NCI-H774 (cell line): ENCODE measurements around the gene UBASH3B.

Experiments used
- DNase-seq: peaks from one replicate; lab custom pipeline; 2025; lab: John Stamatoyannopoulos, UW

UBASH3B gene

GRCh38 chr11:122647736-122648275 lies 7.7 kb upstream of the UBASH3B start:
- DNase-seq, result no peak

- no peak for DNase-seq
These were observed 6.4 kb upstream of the UBASH3B start for GRCh38 chr11:122649116-122649515.

- no peak for DNase-seq
These were observed 4.9 kb upstream of the UBASH3B start for GRCh38 chr11:122650619-122651018.

GRCh38 chr11:122652495-122652894 lies 3.0 kb upstream of the UBASH3B start:
- no peak for DNase-seq

- DNase-seq, result no peak
These were observed 1.5 kb upstream of the UBASH3B start for GRCh38 chr11:122653916-122654585.

- DNase-seq, result no peak
These were observed 630 bp downstream of the UBASH3B start for GRCh38 chr11:122656073-122656630.

GRCh38 chr11:122656631-122657101 lies 1.1 kb downstream of the UBASH3B start:
- DNase-seq, result no peak

- DNase-seq, result no peak
These were observed 4.4 kb downstream of the UBASH3B start for GRCh38 chr11:122659676-122660554.

- DNase-seq, result no peak
These were observed 5.8 kb downstream of the UBASH3B start for GRCh38 chr11:122661182-122661945.

- DNase-seq, result no peak
These were observed 7.7 kb downstream of the UBASH3B start for GRCh38 chr11:122663056-122663740.

GRCh38 chr11:122663764-122664163 lies 8.2 kb downstream of the UBASH3B start:
- DNase-seq, result no peak

GRCh38 chr11:122664188-122664587 lies 8.7 kb downstream of the UBASH3B start:
- no peak for DNase-seq

- DNase-seq, result no peak
These were observed 10.3 kb downstream of the UBASH3B start for GRCh38 chr11:122665861-122666260.

GRCh38 chr11:122666743-122667142 lies 11.2 kb downstream of the UBASH3B start:
- no peak for DNase-seq

- no peak for DNase-seq
These were observed 13.1 kb downstream of the UBASH3B start for GRCh38 chr11:122668562-122669090.

GRCh38 chr11:122670131-122670530 lies 14.6 kb downstream of the UBASH3B start:
- no peak for DNase-seq

- DNase-seq, result no peak
These were observed 15.9 kb downstream of the UBASH3B start for GRCh38 chr11:122671400-122671891.

GRCh38 chr11:122672892-122673291 lies 17.4 kb downstream of the UBASH3B start:
- DNase-seq, result no peak

GRCh38 chr11:122673701-122674100 lies 18.2 kb downstream of the UBASH3B start:
- no peak for DNase-seq

GRCh38 chr11:122676638-122677037 lies 21.1 kb downstream of the UBASH3B start:
- DNase-seq, result no peak

- no peak for DNase-seq
These were observed 21.7 kb downstream of the UBASH3B start for GRCh38 chr11:122677256-122677655.
